ENCODE data around the gene SNX22.
"Not testable (repeated sequence)": the region's sequence is repeated elsewhere in the genome, so short reads cannot be mapped to it uniquely, and the experiment has no call there.

The SNX22 gene

DNA sequence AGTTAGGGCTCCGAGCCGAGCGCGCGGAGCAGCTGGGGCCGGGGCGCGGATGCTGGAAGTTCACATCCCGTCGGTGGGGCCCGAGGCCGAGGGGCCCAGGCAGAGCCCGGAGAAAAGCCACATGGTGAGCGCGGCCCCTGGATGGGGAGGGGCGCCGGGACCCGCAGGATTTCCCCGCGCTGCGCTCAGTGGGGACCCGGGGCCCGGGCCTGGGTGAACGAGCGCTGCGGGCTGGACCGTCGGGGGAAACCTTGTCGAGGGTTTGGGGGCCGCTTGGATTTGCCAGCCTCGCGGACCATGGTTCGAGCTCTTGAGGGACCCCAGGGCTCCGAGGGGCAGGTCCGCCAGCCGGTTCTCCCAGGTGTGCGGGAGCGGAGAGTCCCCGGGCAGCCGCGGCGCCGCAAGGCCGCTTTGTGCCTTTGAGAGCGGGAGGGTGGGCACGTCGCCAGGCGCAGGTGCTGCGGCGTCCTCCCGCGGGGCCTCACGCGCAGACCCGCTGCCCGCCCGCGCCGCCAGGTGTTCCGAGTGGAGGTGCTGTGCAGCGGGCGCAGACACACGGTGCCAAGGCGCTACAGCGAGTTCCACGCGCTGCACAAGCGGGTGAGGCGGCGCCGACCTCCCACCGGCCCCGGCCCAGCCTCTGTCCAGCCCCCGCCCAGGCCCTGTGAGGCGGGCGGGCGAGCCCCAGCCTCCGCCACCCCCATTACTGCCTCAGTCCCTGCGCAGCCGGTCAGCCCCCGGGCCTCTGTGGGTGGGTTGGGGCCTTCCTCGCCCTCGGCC is at the start of gene SNX22:
SNX22 (plus strand) TSS at position 5 of the 780 bp plus-strand sequence; CDS start at position 50, 45 bp downstream.
- no peak for DNase-seq (ENCODE audit: low read depth in 2 of 2)

DNA sequence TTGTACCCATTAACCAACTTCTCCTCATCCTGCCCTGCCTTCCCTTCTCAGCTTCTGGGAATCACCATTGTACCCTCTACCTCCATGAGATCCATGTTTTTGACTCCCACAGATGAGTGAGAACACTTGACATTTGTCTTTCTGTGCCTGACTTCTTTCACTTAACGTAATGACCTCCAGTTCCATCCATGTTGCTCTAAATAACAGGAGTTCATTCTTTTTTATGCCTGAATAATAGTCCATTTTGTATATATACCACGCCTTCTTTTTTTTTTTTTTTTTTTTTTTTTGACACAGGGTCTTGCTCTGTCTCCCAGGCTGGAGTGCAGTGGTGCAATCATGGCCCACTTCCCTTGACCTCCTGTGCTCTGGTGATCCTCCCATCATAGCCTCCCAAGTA is 49.0 kb upstream of the SNX22 start:
- DNase-seq (ENCODE audit: low read depth in 2 of 2) = no peak

DNA sequence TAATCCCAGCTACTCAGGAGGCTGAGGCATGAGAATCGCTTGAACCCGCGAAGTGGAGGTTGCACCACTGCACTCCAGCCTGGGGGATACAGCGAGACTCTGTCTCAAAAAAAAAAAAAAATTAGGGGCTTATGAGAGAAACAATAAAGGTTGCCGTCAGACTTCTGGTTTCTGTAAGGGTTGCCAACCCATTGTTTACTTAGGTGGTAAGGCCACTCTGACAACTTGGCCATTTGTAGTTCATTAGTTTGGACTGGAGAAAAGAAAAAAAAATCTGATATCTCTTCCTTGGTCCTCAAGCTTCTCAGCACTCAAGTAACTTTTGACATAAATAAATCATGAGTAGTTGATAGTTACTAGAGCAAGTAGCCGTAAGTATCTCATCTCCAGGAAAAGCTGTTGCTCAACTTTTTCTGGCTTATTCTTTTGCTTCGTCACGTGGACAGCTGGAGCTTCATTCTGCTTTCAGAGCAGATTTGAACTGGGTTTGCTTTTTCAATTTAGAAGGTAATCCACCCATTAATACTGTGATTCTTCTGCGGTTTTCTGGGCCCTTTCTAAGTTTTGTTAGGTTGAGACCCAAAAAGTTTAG is 46.3 kb upstream of the SNX22 start:
- DNase-seq (ENCODE audit: low read depth in 2 of 2) = no peak

DNA sequence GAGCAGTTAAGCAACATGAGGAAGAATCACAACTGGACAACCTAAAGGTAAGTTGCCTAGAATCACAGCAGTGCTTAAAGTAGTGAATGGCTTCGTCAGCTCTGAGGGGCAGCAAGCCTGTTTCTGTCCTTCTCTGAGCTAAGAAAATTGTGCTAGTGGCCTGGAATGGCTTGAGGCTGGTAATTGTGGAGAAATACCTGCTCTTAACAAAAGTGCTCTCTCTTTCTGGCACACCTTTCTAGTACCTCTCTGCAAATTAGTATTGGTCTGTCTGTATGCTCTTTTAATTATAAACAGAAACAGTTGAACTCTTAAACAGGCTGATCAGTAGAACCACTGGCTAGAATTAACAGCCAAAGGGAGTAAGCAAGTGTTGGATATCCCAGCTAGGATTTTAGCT is 44.2 kb upstream of the SNX22 start:
- no peak for DNase-seq (ENCODE audit: low read depth in 2 of 2)

DNA sequence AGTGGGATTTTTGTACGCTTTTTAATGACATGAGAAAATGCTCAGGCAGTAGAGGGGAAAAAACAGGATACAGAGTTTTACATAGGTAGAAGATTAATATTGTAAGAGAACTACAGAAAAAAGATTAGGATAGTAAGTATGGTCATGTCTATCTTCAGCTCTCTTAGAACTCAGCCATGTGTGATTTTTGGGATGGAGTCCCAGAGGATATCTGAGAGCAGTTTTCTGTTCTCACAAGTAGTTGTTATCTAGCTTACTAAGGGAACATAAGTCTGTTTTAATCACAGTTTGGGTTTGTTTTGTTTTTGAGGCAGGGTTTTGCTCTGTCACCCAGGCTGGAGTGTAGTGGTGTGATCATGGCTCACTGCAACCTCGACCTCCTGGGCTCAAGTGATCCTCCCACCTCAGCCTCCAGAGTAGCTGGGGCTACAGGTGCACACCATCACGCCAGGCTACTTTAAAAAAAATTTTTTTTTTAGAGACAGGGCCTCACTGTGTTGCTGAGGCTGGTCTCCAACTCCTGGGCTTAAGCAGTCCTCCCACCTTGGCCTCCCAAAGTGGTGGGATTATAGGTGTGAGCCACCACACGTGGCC is 41.3 kb upstream of the SNX22 start:
- not testable (repeated sequence) for DNase-seq (ENCODE audit: low read depth in 2 of 2)

DNA sequence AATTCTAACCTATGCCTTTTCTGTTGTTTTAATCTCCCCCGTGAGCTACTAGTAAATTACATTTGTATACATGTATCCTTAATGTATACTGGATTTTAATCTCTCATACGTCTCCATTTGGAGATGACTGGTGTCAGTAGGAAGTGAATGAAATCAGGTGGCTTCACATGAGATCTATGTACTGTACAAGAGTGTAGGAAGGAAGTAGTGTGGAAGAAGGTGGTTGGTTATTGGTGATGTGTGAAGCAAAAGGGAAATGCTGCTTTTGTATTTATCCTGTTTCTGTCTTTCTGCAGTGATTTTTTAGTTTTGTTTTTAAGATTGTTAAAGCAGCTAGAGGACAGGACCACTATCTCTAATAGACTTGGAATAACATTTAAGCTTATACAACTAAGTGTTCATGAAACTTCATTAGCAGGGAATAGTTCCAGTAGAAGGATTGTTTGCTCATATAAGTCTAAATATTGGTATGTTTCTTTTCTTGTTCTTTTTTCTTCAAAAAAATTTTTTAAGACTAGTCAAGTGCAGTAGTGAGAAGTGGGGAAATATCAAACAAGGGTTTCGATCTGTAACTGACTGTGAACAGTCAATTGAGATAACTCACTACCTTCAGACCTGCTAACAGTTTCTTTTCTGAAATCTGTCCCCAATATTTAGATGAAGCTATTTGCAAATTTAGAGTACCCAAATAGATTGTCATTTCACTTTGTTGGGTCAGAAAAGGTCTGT is 40.4 kb upstream of the SNX22 start:
- no peak for DNase-seq (ENCODE audit: low read depth in 2 of 2)

DNA sequence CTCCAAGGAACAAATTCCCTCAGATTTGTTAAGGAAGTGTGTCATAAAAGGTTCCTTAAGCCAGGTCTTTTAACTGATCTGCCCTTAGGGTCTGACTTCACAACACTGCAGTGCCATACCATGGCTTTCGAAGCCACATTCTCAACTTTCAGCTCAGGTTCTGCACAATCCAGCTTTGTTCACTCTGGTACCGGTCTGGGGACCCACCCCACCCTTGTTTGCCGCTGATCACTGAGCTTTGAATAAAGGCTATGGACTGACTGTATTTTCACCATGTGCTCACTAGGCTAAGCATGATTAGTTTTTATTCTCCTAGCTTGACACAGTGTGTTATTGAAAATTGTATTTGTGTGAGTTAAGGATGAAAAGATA is 39.9 kb upstream of the SNX22 start:
- no peak for DNase-seq (ENCODE audit: low read depth in 2 of 2)

DNA sequence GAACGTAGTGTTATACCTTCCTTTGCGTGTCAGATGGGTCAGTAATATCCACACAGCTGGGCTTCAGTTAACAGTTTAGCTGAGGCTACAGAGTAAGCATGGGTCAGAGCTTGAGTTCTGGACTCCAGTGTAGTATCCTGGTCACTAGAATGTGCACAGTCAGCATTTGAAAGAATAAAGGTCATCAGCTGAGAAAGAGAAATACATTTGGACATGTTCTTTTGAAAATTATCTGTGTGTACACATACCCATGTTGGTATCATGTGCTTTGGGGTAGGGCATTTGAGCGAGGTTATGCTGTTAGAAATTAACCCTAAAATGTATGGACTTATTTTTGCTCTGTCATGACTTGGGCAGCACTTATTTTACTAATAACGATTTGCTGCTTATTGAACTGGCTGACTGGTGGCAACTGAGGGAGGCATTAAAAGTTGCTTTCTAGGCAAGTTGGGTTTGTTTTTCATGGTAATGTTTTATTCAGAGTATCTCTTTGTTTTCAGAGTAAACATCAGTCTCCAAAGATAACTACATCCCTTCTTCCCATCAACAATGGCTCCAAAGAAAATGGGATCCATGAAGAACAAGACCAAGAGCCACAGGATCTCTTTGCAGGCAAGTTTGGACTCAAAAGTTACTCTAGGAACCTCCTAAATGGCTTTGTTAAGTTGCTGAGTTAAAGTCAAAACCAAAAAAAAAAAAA is 39.3 kb upstream of the SNX22 start:
- no peak for DNase-seq (ENCODE audit: low read depth in 2 of 2)

DNA sequence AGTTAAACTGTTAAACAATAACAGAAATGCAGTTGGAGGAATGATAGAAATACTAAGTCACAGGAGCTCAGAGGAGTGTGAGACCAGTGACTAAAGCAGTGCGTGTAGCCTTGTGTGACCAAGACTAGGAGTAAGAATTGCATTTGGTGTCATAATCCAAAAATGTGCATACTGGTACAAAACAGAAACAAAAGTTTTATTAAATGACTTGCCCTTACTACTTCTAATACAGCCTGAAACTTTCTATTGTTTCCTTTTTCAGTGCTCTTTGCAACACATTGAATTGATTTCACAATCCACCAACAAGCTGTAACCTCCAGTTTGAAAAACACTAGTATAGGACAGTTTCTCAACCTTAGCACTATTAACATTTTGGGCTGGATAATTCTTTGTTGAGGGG is 38.6 kb upstream of the SNX22 start:
- DNase-seq (ENCODE audit: low read depth in 2 of 2) = no peak

DNA sequence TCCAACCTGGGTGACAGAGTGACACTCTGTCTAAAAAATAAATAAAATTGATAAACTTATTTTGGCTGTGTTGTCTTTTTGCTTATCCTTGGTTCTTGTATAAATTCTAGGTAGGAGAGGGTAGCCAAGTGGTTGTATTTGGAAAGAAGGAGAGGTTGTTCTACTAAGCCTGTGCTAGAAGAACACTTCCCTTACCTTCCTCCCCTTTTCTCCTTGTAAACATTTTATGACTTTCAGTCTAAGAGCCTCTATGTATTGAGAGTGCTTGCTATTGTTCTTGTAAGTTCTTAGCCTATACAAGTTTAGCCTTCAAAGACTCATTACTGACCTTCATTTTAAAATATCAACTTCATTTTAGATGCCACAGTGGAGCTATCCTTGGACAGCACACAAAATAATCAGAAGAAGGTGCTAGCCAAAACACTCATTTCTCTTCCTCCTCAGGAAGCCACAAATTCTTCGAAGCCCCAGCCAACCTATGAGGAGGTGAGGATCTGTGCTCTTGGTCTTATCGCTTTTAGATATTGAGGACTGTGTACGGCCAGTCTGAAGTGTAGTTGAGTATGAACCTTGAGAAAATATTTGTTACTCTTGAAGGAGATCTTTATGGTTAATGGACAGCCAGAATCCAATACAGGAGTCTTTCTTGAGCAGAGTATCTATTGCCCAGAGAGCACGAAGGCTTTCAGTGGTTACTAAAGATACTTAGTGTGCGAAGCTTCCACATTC is 33.6 kb upstream of the SNX22 start:
- no peak for DNase-seq (ENCODE audit: low read depth in 2 of 2)

DNA sequence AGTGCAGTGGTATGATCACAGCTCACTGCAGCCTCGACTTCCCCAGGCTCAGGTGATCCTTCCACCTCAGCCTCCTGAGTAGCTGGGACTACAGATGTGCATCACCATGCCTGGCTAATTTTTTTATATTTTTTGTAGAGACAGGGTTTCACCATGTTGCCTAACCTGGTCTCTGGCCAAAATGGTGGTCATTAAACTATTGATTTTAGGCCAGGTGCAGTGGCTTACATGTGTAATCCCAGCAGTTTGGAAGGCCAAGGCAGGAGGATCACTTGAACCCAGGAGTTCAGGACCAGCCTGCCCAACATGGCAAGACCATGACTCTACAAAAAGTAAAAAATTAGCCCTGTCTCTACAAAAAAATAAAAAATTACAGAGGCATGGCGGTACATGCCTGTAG is 31.2 kb upstream of the SNX22 start:
- not testable (repeated sequence) for DNase-seq (ENCODE audit: low read depth in 2 of 2)

DNA sequence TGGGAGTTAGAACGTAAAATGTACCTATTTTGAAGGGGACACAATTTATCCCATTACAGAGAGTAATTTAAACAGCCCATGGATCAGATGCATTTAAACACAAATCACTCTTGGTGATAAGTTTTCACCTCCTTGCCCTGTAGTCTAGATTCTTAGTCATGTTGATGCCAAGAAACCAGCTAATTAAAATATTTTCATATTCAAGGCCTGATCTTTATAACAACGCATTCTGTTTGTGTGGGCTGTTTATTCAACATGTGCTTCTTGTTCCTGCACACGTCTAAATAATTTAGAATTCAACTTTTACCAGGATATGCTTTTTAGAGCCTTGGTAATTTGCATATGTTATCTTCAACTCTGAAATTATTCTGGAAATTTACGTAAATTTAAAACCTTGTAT is 29.9 kb upstream of the SNX22 start:
- DNase-seq (ENCODE audit: low read depth in 2 of 2) = no peak

DNA sequence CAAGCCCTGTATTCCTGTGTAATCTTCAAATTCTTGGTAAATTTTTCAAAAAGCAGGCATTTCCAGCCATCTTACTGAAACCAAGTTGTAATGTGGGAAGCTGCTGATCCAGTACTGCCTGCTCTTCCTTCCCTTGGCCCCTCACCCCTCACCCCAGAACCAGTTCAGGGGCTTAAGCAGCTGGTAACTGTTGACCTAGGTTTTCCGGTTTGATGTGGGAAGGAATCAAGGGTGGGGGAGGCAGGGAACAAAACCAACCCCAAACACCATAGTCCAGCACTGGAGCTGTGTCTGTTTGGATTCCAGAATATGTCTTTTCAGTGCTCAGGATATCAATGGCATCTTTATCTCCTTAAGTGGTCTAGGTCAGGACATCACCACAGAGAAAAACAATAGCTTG is 29.1 kb upstream of the SNX22 start:
- no peak for DNase-seq (ENCODE audit: low read depth in 2 of 2)

DNA sequence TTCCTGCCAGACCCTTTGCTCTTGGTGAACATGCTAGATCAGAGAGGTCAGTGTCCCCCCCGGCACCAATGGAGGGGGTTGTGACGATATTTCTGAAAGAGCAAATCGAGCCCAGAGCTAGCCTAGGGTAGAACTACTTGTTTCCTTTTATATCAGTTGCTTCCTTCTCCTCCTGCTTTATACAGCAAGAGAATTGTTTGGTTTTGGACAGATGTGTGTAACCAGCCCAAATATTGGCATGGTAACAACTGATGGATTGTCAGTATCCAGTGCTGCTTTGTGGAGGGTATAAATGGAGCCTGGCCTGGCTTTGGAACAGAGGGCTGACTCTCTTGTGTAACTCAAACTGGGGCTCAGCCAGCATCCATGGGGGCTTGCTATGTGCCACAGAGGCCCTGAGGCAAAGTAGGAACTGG is 28.6 kb upstream of the SNX22 start:
- DNase-seq (ENCODE audit: low read depth in 2 of 2) = no peak

DNA sequence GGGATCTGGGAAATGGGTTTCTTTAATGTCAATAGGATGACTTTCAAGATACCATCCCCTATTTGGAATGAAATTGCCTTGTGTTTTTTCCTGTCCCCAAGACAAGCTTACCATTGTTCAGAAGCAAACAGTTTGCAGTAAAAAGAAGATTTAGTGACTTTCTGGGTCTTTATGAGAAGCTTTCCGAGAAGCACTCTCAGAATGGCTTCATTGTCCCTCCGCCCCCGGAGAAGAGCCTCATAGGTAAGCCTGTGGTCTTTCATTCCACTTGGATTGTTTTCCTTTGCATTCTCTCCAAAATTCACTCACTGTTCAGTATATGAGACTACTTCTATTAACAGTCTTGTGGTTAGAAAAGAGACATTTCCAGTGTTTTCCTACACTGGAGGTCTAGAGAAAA is 25.6 kb upstream of the SNX22 start:
- DNase-seq (ENCODE audit: low read depth in 2 of 2) = no peak

DNA sequence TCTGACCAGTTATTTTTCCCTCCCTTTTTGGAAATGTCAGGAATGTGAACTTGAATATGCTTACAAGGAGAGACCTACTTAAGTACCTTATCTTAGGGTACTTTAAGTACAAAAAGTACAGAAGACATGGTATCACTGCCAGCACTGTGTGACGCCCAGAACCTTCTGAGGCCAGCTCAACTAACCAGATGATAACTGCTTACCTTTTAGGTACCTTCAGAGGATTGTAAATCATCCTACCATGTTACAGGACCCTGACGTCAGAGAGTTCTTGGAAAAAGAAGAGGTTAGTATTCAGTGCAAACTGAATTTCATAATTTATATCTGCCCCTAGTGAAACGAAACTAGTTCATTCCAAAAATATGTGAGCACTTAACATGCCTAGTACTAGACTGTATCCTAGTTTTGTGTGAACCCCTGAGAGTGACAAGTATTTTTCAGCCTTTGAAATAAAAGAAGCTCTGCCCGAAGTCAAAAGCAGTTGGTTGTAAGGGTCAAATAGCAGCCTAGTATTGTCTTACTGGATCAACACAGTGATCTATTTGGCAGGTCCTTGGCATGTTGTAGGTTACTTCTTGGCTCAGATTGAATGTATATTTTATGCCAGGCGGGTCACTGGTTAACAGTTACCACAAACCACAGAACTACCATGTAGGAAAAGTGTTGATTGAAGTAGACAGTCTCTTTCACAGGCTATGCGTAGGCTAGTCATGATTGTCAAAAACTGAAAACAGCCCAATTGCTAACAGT is 23.8 kb upstream of the SNX22 start:
- no peak for DNase-seq (ENCODE audit: low read depth in 2 of 2)

DNA sequence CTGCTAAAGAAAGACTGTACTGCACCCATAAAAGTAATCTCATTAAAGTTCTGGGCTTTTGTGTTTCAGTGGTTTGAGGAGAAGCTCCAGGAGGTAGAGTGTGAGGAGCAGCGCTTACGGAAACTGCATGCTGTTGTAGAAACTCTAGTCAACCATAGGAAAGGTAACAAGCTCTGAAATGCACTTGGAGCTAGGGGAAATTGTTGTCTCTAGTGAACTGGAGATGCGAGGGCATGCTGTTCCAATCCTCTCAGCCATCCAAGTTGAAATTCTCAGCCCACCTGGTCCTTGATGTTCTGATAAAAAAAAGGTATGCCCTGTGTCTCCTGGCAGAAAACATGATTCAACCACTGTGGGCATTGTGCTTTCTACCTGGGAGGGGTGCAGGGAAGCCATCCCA is 21.4 kb upstream of the SNX22 start:
- no peak for DNase-seq (ENCODE audit: low read depth in 2 of 2)

DNA sequence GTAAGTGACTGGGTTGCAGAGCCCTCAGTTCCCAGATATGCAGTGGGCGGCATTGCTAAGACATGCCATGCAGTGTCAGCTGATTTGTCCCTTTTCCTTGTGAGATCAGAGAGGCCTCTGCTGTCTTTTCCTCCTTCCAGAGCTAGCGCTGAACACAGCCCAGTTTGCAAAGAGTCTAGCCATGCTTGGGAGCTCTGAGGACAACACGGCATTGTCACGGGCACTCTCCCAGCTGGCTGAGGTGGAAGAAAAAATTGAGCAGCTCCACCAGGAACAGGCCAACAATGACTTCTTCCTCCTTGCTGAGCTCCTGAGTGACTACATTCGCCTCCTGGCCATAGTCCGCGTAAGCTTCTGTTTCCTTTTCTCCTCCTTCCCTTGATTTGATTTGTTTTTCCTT is 20.0 kb upstream of the SNX22 start:
- no peak for DNase-seq (ENCODE audit: low read depth in 2 of 2)

DNA sequence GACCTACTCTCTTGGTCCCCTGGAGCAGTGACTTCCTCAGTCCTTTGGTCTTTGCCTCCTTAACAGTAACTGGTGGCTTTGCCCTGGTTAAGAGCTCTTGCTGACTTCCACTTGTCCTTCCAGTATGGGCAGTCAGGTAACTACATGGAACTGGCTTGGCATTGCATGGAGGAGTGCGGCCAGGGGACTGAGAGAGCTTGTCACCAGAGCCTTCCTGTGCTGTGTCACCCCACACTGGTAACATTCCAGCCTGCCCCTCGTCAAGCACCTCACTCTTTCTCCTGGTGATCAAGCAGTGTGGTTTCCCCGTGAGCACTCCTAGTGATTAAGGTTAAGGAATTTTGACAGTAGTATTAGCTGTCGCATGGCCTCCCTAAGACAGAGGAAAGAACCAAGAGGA is 19.3 kb upstream of the SNX22 start:
- no peak for DNase-seq (ENCODE audit: low read depth in 2 of 2)

DNA sequence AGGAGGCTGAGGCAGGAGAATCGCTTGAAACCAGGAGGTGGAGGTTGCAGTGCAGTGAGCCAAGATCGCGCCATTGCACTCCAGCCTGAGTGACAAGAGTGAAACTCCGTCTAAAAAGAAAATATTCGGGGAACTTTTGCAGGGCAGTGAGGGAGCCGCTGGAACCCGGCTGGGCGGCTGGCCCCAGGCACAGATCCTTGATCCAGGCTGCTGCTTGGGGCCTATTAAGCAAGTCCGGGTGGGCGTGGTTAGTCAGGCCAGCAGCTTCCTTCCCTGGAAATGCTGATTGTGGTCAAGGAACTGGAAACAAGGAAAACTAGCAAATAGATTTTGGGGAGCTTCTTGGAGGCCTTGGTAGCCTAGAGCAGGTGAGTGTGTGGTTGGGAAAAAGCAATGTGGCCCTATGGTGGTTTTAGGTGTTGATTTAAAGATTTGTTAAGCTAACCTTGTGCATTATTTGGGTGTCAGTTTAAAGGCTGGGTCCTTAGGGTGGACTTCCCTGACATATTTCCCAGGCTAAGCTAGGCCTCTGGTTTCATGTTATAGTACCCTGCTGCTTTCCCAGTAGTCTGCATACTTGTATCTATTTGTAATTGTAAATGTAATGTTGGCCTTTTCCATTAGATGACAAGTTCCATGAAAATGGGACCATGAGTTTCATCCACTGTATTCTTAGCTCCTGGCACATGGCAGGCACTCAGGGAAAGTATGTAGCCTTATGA is 17.7 kb upstream of the SNX22 start:
- DNase-seq (ENCODE audit: low read depth in 2 of 2) = no peak

Measured in stimulated activated CD4-positive, alpha-beta T cell treated with anti-CD3 and anti-CD28 coated beads, Interleukin-15, amount 100 ng/mL, for 48 hours (primary cell).